ENCODE data around the gene DMRT2. TPM values are rescaled to one million over a fixed set of nuclear protein-coding genes. Genes with fewer than 3 reads are reported as not detected.

Gene DMRT2
- total RNA-seq = not detected

GRCh38 chr9:1050125-1050895, at the start of gene DMRT2:
Gene DMRT2, plus strand, starts transcription at chr9:1050357. Its CDS starts 1,257 bp downstream, at chr9:1051614.
- H3K36me3 Mint-ChIP-seq = peaks cover 2% of the 10 kb centered on the region
- CTCF ChIA-PET = no interaction called here
- ATAC-seq = peak; percentile 58
- H3K9me3 Mint-ChIP-seq (ENCODE audit: low read depth) = no peaks in the 10 kb centered on the region
- H3K4me1 Mint-ChIP-seq = peaks cover 36% of the 10 kb centered on the region
- peak within 1 kb of the TSS; percentile 61 for H3K27ac Mint-ChIP-seq
- H3K27me3 Mint-ChIP-seq = peaks cover 93% of the 10 kb centered on the region
- no peak for DNase-seq
- H3K4me3 Mint-ChIP-seq = peak within 1 kb of the TSS; percentile 13

- Mint-ChIP-seq H3K27me3 (peaks cover 5% of the 10 kb centered on the region), H3K4me3 (no peak overlapping the region), H3K4me1 (peaks cover 11% of the 10 kb centered on the region), H3K9me3 (ENCODE audit: low read depth) (no peaks in the 10 kb centered on the region), H3K36me3 (no peaks in the 10 kb centered on the region), H3K27ac (no peak overlapping the region)
- DNase-seq (no peak), ATAC-seq (no peak)
- CTCF ChIA-PET = interaction anchor here (2.2 to 4.3 kb wide), 2 partner anchors 74 to 108 kb away, joined by 6 to 44 read pairs; no protein-coding TSS in a partner anchor
Measured at GRCh38 chr9:1001838-1002237, 48.3 kb upstream of the DMRT2 start.

- no peak overlapping the region for H3K27ac Mint-ChIP-seq
- H3K9me3 Mint-ChIP-seq (ENCODE audit: low read depth) = no peaks in the 10 kb centered on the region
- no peak for DNase-seq
- ATAC-seq = no peak
- CTCF ChIA-PET = interaction anchor here (4.3 kb wide), 1 partner anchor 109 kb away, joined by 44 read pairs; no protein-coding TSS in a partner anchor
- peaks cover 5% of the 10 kb centered on the region for H3K27me3 Mint-ChIP-seq
- peaks cover 11% of the 10 kb centered on the region for H3K4me1 Mint-ChIP-seq
- H3K4me3 Mint-ChIP-seq = no peak overlapping the region
- no peaks in the 10 kb centered on the region for H3K36me3 Mint-ChIP-seq
Measured at GRCh38 chr9:1002678-1003077, 47.5 kb upstream of the DMRT2 start.

GRCh38 chr9:1005043-1005667, 45.0 kb upstream of the DMRT2 start:
- peaks cover 15% of the 10 kb centered on the region for H3K4me1 Mint-ChIP-seq
- DNase-seq = peak; percentile 64
- no peaks in the 10 kb centered on the region for H3K36me3 Mint-ChIP-seq
- H3K27me3 Mint-ChIP-seq = peaks cover 20% of the 10 kb centered on the region
- H3K27ac Mint-ChIP-seq = no peak overlapping the region
- H3K9me3 Mint-ChIP-seq (ENCODE audit: low read depth) = no peaks in the 10 kb centered on the region
- peak; percentile 71 for ATAC-seq
- no peak overlapping the region for H3K4me3 Mint-ChIP-seq
- CTCF ChIA-PET = interaction anchor here (0.6 to 4.3 kb wide), 14 partner anchors 10 to 390 kb away, joined by 3 to 44 read pairs (median 3); no protein-coding TSS in a partner anchor

- Mint-ChIP-seq H3K4me3 (no peak overlapping the region), H3K27me3 (peaks cover 24% of the 10 kb centered on the region), H3K4me1 (peaks cover 16% of the 10 kb centered on the region), H3K27ac (no peak overlapping the region), H3K36me3 (no peaks in the 10 kb centered on the region), H3K9me3 (ENCODE audit: low read depth) (no peaks in the 10 kb centered on the region)
- ATAC-seq = no peak
- no peak for DNase-seq
- CTCF ChIA-PET = interaction anchor here (1.5 kb wide), 1 partner anchor 113 kb away, joined by 6 read pairs; no protein-coding TSS in a partner anchor
Measured at GRCh38 chr9:1007312-1007711, 42.8 kb upstream of the DMRT2 start.

- Mint-ChIP-seq H3K27me3 (peaks cover 27% of the 10 kb centered on the region), H3K9me3 (ENCODE audit: low read depth) (no peaks in the 10 kb centered on the region), H3K36me3 (no peaks in the 10 kb centered on the region), H3K4me1 (peaks cover 16% of the 10 kb centered on the region), H3K4me3 (no peak overlapping the region), H3K27ac (no peak overlapping the region)
- DNase-seq (no peak), ATAC-seq (no peak)
- CTCF ChIA-PET = interaction anchor here (1.6 to 4.5 kb wide), 2 partner anchors 114 to 122 kb away, joined by 5 to 46 read pairs; no protein-coding TSS in a partner anchor
Measured at GRCh38 chr9:1008216-1008615, 41.9 kb upstream of the DMRT2 start.

- peak; percentile 91 for ATAC-seq
- Mint-ChIP-seq H3K27me3 (peaks cover 29% of the 10 kb centered on the region), H3K27ac (no peak overlapping the region), H3K9me3 (ENCODE audit: low read depth) (no peaks in the 10 kb centered on the region), H3K4me3 (no peak overlapping the region), H3K36me3 (no peaks in the 10 kb centered on the region), H3K4me1 (peaks cover 16% of the 10 kb centered on the region)
- CTCF ChIA-PET = interaction anchor here (0.6 to 4.5 kb wide), 19 partner anchors 8 to 1083 kb away, joined by 3 to 46 read pairs (median 3); no protein-coding TSS in a partner anchor
- peak; percentile 82 for DNase-seq
Measured at GRCh38 chr9:1009101-1009707, 41.0 kb upstream of the DMRT2 start.

GRCh38 chr9:1013021-1013420, 37.1 kb upstream of the DMRT2 start:
- Mint-ChIP-seq H3K36me3 (no peaks in the 10 kb centered on the region), H3K4me3 (no peak overlapping the region), H3K9me3 (ENCODE audit: low read depth) (no peaks in the 10 kb centered on the region), H3K4me1 (peaks cover 9% of the 10 kb centered on the region), H3K27me3 (peaks cover 47% of the 10 kb centered on the region), H3K27ac (no peak overlapping the region)
- no peak for DNase-seq
- ATAC-seq = no peak
- CTCF ChIA-PET = no interaction called here

- CTCF ChIA-PET = no interaction called here
- Mint-ChIP-seq H3K36me3 (no peaks in the 10 kb centered on the region), H3K4me1 (peaks cover 5% of the 10 kb centered on the region), H3K27ac (no peak overlapping the region), H3K27me3 (peaks cover 46% of the 10 kb centered on the region), H3K4me3 (no peak overlapping the region), H3K9me3 (ENCODE audit: low read depth) (no peaks in the 10 kb centered on the region)
- ATAC-seq = no peak
- no peak for DNase-seq
Measured at GRCh38 chr9:1014225-1014624, 35.9 kb upstream of the DMRT2 start.

- H3K4me1 Mint-ChIP-seq = peaks cover 3% of the 10 kb centered on the region
- H3K4me3 Mint-ChIP-seq = no peak overlapping the region
Measured at GRCh38 chr9:1014640-1015039, 35.5 kb upstream of the DMRT2 start.

GRCh38 chr9:1018121-1018520, 32.0 kb upstream of the DMRT2 start:
- DNase-seq = no peak
- H3K9me3 Mint-ChIP-seq (ENCODE audit: low read depth) = peaks cover 2% of the 10 kb centered on the region
- no peaks in the 10 kb centered on the region for H3K36me3 Mint-ChIP-seq
- no peak for ATAC-seq
- H3K27me3 Mint-ChIP-seq = peaks cover 42% of the 10 kb centered on the region
- H3K4me3 Mint-ChIP-seq = no peak overlapping the region
- H3K27ac Mint-ChIP-seq = no peak overlapping the region
- no peaks in the 10 kb centered on the region for H3K4me1 Mint-ChIP-seq
- CTCF ChIA-PET = no interaction called here

More at GRCh38 chr9:1014640-1015039, 35.5 kb upstream of the DMRT2 start:
- Mint-ChIP-seq H3K27ac (no peak overlapping the region), H3K36me3 (no peaks in the 10 kb centered on the region), H3K27me3 (peaks cover 42% of the 10 kb centered on the region), H3K9me3 (ENCODE audit: low read depth) (no peaks in the 10 kb centered on the region)
- CTCF ChIA-PET = no interaction called here
- ATAC-seq (no peak), DNase-seq (no peak)

GRCh38 chr9:1024112-1024511, 26.0 kb upstream of the DMRT2 start:
- H3K27me3 Mint-ChIP-seq = peaks cover 26% of the 10 kb centered on the region
- no peaks in the 10 kb centered on the region for H3K4me1 Mint-ChIP-seq
- DNase-seq (no peak), ATAC-seq (no peak)
- peaks cover 3% of the 10 kb centered on the region for H3K9me3 Mint-ChIP-seq (ENCODE audit: low read depth)
- H3K36me3 Mint-ChIP-seq = no peaks in the 10 kb centered on the region
- no peak overlapping the region for H3K4me3 Mint-ChIP-seq
- CTCF ChIA-PET = no interaction called here
- H3K27ac Mint-ChIP-seq = no peak overlapping the region

- DNase-seq = no peak
- no peak for ATAC-seq
- H3K36me3 Mint-ChIP-seq = no peaks in the 10 kb centered on the region
- peaks cover 3% of the 10 kb centered on the region for H3K9me3 Mint-ChIP-seq (ENCODE audit: low read depth)
- peaks cover 26% of the 10 kb centered on the region for H3K27me3 Mint-ChIP-seq
- CTCF ChIA-PET = no interaction called here
- H3K4me3 Mint-ChIP-seq = no peak overlapping the region
- H3K4me1 Mint-ChIP-seq = no peaks in the 10 kb centered on the region
- no peak overlapping the region for H3K27ac Mint-ChIP-seq
Measured at GRCh38 chr9:1025131-1025530, 25.0 kb upstream of the DMRT2 start.
